GM23338 (cell line): ENCODE data around the gene CORO1C. TPM values are rescaled to one million over a fixed set of nuclear protein-coding genes. Genes with fewer than 3 reads are reported as not detected.

Experiments
- ATAC-seq: fragments of 200-7000 bp; cut with Tn5 transposase; 3 replicates; pipeline ENCODE4 v1.9.1; 2020
- DNase-seq: peaks from one replicate; pipeline ENCODE4 v3.0.0-alpha.2; 2015; ENCODE audit warnings: low spot score
- H2AFZ ChIP-seq: fragments of 200-600 bp; sonication (generic); 2 replicates; pipeline ENCODE4 v1.8.0; 2016; ENCODE audit warnings: antibody characterized with exemption, mild to moderate bottlenecking, moderate library complexity
- H3F3A ChIP-seq: fragments of 200-600 bp; sonication (generic); replicated peaks from 2 replicates; pipeline ENCODE4 v1.8.0; 2017; ENCODE audit warnings: antibody characterized with exemption, mixed run types, low read depth
- H3K27ac ChIP-seq: fragments of 200-600 bp; sonication (generic); 2 replicates; pipeline ENCODE4 v1.6.1; 2016; ENCODE audit warnings: low read depth
- H3K27me3 ChIP-seq: fragments of 200-600 bp; sonication (generic); 2 replicates; pipeline ENCODE4 v1.8.0; 2016; ENCODE audit warnings: mild to moderate bottlenecking, mixed run types, moderate library complexity; ENCODE audit not compliant: insufficient read depth
- H3K36me3 ChIP-seq: fragments of 200-600 bp; sonication (generic); 2 replicates; pipeline ENCODE4 v1.8.0; 2016; ENCODE audit warnings: mild to moderate bottlenecking; ENCODE audit not compliant: insufficient read depth
- H3K4me1 ChIP-seq: fragments of 200-600 bp; sonication (generic); 2 replicates; pipeline ENCODE4 v1.8.0; 2016; ENCODE audit warnings: mild to moderate bottlenecking, moderate library complexity; ENCODE audit not compliant: insufficient read depth
- H3K4me2 ChIP-seq: fragments of 200-600 bp; sonication (generic); 2 replicates; pipeline ENCODE4 v1.7.1; 2017; ENCODE audit warnings: mixed run types
- H3K4me3 ChIP-seq: fragments of 200-600 bp; sonication (generic); 2 replicates; pipeline ENCODE4 v1.6.1; 2016; ENCODE audit warnings: mixed run types
- H3K79me2 ChIP-seq: fragments of 200-600 bp; sonication (generic); replicated peaks from 2 replicates; pipeline ENCODE4 v1.8.0; 2017; ENCODE audit warnings: mild to moderate bottlenecking; ENCODE audit not compliant: insufficient read depth
- H3K9me2 ChIP-seq: fragments of 200-600 bp; sonication (generic); 2 replicates; pipeline ENCODE4 v1.8.0; 2017; ENCODE audit not compliant: insufficient read depth
- H4K20me1 ChIP-seq: fragments of 200-600 bp; sonication (generic); replicated peaks from 2 replicates; pipeline ENCODE4 v1.8.0; 2017; ENCODE audit warnings: mild to moderate bottlenecking; ENCODE audit not compliant: insufficient read depth
- H3K27ac Mint-ChIP-seq: 2 replicates; pipeline ENCODE4 v1.8.0; 2020; ENCODE audit warnings: inconsistent platforms, mild to moderate bottlenecking, moderate library complexity, mixed read lengths
- H3K27me3 Mint-ChIP-seq: 3 replicates; pipeline ENCODE4 v1.8.0; 2022; ENCODE audit warnings: low read depth, mild to moderate bottlenecking, moderate library complexity, mixed read lengths, inconsistent platforms; ENCODE audit not compliant: insufficient read depth, poor library complexity
- H3K36me3 Mint-ChIP-seq: 3 replicates; pipeline ENCODE4 v1.8.0; 2021; ENCODE audit warnings: low read depth, mild to moderate bottlenecking, inconsistent platforms, moderate library complexity, mixed read lengths
- H3K4me1 Mint-ChIP-seq: 3 replicates; pipeline ENCODE4 v1.8.0; 2020; ENCODE audit warnings: mild to moderate bottlenecking, inconsistent platforms, mixed read lengths
- H3K4me3 Mint-ChIP-seq: 3 replicates; pipeline ENCODE4 v1.8.0; 2021; ENCODE audit warnings: moderate library complexity, mild to moderate bottlenecking, inconsistent platforms, mixed read lengths
- H3K9me3 Mint-ChIP-seq: 3 replicates; pipeline ENCODE4 v1.8.0; 2020; ENCODE audit warnings: moderate library complexity, mild to moderate bottlenecking, inconsistent platforms, mixed read lengths
- ETS1 ChIP-seq: IDR thresholded peaks from 2 replicates; pipeline ENCODE4 v1.6.1; 2016; ENCODE audit warnings: antibody characterized with exemption
- EZH2phosphoT487 ChIP-seq: fragments of 200-600 bp; sonication (generic); IDR thresholded peaks from one replicate; pipeline ENCODE4 v1.8.1; 2018; ENCODE audit warnings: antibody characterized with exemption; ENCODE audit not compliant: unreplicated experiment
- REST ChIP-seq: IDR thresholded peaks from one replicate; pipeline ENCODE4 v1.6.1; 2018; ENCODE audit warnings: antibody characterized with exemption; ENCODE audit not compliant: unreplicated experiment
- STAT1 ChIP-seq: IDR thresholded peaks from one replicate; pipeline ENCODE4 v1.6.1; 2016; ENCODE audit warnings: antibody characterized with exemption; ENCODE audit not compliant: unreplicated experiment
- polyA plus RNA-seq: library from polyadenylated mRNA; unstranded; fragments of >200 nt; fragmentation: Nextera tagmentation; extraction: Ambion mirVana; gene quantifications from 2 replicates; pipeline ENCODE4 v1.2.1, GENCODE V29; 2016
- total RNA-seq: library from RNA; depleted of rRNA; stranded (reverse); fragments of >200 nt; shearing (Covaris generic); gene quantifications from 2 replicates; pipeline ENCODE4 v1.2.3, GENCODE V29; 2014

CORO1C gene
- total and polyA plus RNA-seq, 2 experiments from 2014 or later = 59.2 to 89.5 TPM

GRCh38 chr12:108614041-108614440, 117.3 kb downstream of the CORO1C start:
- H3F3A ChIP-seq = no peaks in the 10 kb centered on the region
- DNase-seq = no peak
- no peak overlapping the region for H3K4me2 ChIP-seq
- TF ChIP-seq REST = no peak
- peaks cover 12% of the 10 kb centered on the region for H3K4me1 Mint-ChIP-seq
- no peak for ATAC-seq
- H3K36me3 Mint-ChIP-seq = peaks cover 3% of the 10 kb centered on the region; the same call in 1 of the 3 replicates
- peaks cover 7% of the 10 kb centered on the region for H3K9me3 Mint-ChIP-seq
- no peaks in the 10 kb centered on the region for H3K36me3 ChIP-seq
- no peaks in the 10 kb centered on the region for H3K27me3 ChIP-seq
- H3K27me3 Mint-ChIP-seq = peaks cover 9% of the 10 kb centered on the region
- H3K9me2 ChIP-seq = no peaks in the 10 kb centered on the region
- no peak overlapping the region for H3K27ac Mint-ChIP-seq
- H3K4me3 ChIP-seq = no peak overlapping the region
- no peaks in the 10 kb centered on the region; the same call in 1 of the 2 replicates for H3K4me1 ChIP-seq
- H3K27ac ChIP-seq = no peak overlapping the region
- no peak overlapping the region for H3K4me3 Mint-ChIP-seq
- H3K79me2 ChIP-seq = no peaks in the 10 kb centered on the region
- H4K20me1 ChIP-seq = no peaks in the 10 kb centered on the region
- H2AFZ ChIP-seq = no peak overlapping the region

GRCh38 chr12:108613548-108613947, 117.8 kb downstream of the CORO1C start:
- no peak overlapping the region for H2AFZ ChIP-seq
- H3K4me1 Mint-ChIP-seq = peaks cover 10% of the 10 kb centered on the region
- ATAC-seq = no peak

More at GRCh38 chr12:108613548-108613947, 117.8 kb downstream of the CORO1C start:
- Mint-ChIP-seq H3K27me3 (peaks cover 9% of the 10 kb centered on the region), H3K27ac (no peak overlapping the region), H3K36me3 (peaks cover 3% of the 10 kb centered on the region; the same call in 1 of the 3 replicates), H3K9me3 (peaks cover 7% of the 10 kb centered on the region), H3K4me3 (no peak overlapping the region)
- TF ChIP-seq STAT1 = no peak
- TF ChIP-seq EZH2phosphoT487 = no peak
- TF ChIP-seq ETS1 = no peak
- Histone ChIP-seq H4K20me1 (no peaks in the 10 kb centered on the region), H3K4me2 (no peak overlapping the region), H3K79me2 (no peaks in the 10 kb centered on the region), H3K27ac (no peak overlapping the region), H3K27me3 (no peaks in the 10 kb centered on the region), H3K9me2 (no peaks in the 10 kb centered on the region), H3K36me3 (no peaks in the 10 kb centered on the region), H3K4me3 (no peak overlapping the region), H3K4me1 (no peaks in the 10 kb centered on the region; the same call in 1 of the 2 replicates), H3F3A (no peaks in the 10 kb centered on the region)
- no peak for DNase-seq
